GM19438 (cell line): ENCODE results near the gene MED12L.

Experiments
- ATAC-seq: cut with Tn5 transposase; IDR thresholded peaks from one replicate; pipeline ENCODE4 v1.9.1; 2021; ENCODE audit warnings: low read depth; ENCODE audit not compliant: unreplicated experiment

The MED12L gene

DNA sequence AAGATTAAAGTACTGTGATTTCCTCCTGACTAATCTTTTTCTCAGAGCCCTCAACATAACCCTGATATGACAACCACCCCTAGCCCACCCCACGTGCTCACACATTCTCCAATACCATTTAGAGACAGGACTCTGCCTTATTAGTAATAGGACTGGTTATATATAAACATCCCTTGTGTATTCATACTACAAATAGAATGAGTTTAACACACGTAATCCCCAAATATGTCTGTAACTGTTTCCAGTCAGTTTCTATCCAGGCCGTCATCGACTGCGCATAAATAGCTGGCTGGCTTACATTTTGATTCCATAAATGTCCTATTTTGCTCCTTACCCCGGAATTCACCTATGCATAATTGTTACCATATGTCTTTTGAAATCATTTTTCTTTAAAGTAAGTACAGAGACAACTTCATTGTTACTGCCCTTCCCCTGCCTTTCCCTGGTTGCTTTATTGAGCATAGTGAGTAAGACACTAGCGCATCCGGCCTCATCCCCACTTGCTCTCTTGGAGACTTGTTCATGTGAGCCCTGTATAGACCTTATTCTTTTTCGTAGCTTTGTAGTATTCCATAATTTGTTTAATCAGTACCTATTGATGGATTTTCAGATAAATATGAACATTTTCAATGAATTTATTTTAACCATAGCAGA lies 196.3 kb downstream of the MED12L start:
- ATAC-seq: no peak

- no peak for ATAC-seq
These were observed 197.5 kb downstream of the MED12L start for GRCh38 chr3:151282921-151283320.

DNA sequence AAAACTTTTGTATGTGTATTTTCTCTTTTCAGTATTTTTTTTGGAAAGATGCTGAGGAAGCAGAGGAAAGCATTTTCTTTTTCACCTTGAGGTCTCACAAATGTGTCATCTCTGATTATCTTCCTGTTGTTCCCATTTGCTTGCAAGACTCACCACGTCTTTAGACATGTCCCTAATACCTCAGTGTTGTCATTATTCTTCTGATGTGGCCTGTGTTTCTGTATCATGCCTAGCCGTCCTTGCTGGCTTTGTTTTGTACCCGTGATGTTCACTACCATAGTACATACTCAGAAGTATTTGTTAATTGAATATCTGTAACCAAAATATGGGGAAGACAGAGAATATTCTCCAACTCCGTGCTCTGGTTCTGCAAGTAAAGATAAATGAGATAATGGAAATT lies 197.9 kb downstream of the MED12L start:
- no peak for ATAC-seq

- no peak for ATAC-seq
These were observed 198.5 kb downstream of the MED12L start for GRCh38 chr3:151283907-151284461.

DNA sequence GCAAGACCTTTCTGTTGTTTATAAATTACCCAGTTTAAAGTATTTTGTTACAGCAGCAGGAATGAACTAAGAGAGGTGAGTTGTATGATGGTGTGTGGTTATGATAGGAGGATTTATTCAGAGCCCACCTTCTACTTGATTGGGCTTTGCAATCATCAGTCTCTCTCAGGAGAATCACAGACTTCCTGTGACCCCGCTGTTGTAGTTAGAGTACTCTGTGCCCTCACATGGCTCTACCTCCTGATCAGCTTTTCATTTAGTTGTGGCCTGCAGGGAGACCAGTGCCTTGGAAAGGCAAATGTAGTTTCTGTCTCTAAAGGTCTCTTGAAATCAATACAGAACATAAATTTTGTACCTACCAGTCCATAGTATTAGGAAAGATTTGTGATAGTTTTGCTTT lies 200.5 kb downstream of the MED12L start:
- ATAC-seq: no peak

DNA sequence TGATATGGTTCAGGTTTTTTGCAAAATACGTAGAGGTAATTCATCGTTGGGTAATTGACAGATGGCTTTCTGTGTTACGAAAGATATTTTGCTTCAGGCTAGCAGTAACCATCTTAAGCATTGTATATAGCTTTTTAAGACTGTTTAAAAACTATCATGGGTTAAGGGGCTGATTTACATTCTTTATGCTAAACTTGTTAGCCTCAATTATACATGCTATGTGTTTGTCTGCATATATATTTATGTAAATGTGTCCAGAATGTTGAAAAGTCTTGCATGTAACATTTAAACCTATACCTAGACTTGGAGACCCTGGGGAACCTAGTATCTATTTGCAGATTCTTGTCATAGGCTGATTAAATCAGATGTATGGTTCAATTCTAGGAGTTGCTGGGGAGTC lies 204.0 kb downstream of the MED12L start:
- ATAC-seq: no peak

GRCh38 chr3:151290673-151291072 lies 205.2 kb downstream of the MED12L start:
- no peak for ATAC-seq

- ATAC-seq: no peak
These were observed 207.7 kb downstream of the MED12L start for GRCh38 chr3:151293127-151293526.

GRCh38 chr3:151296226-151296625 lies 210.8 kb downstream of the MED12L start:
- ATAC-seq: no peak

- ATAC-seq: no peak
These were observed 212.0 kb downstream of the MED12L start for GRCh38 chr3:151297429-151297828.

- ATAC-seq: no peak
These were observed 213.5 kb downstream of the MED12L start for GRCh38 chr3:151299006-151299405.

DNA sequence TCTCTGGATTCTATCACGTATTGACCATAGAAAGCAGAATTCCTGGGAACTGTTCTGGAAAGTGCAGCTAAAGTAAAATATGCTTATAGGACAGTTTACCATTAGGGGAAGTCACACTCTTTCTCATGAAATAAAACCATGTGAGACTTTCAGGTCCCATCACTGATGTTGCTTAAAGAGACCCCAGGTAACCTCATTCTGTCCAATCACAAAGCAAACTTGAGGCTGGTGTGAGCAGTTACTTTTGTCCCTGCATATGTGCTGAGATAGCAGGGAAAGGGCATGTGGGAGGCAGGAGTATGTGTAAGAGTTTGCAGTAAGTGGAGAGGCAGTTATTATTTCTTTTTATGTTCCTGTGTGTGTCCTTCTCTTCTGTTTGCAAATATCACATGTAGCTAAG lies 215.1 kb downstream of the MED12L start:
- no peak for ATAC-seq

DNA sequence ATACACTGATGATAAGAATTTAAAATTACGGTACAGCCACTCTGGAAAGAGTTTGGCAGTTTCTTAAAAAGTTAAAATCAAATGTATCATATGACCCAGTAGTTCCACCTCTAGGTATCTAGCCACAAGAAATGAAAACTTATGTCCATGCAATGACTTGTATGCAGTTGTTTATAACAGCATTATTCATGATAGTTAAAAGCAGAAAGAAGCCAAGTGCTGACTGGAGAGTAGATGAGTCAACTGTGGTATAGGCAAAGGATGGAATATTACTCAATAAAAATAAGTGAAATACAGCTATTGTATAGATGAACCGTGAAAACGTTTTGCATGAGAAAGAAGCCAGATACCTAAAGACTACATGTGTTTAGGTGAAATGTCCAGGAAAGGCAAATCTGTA lies 216.3 kb downstream of the MED12L start:
- ATAC-seq: no peak

DNA sequence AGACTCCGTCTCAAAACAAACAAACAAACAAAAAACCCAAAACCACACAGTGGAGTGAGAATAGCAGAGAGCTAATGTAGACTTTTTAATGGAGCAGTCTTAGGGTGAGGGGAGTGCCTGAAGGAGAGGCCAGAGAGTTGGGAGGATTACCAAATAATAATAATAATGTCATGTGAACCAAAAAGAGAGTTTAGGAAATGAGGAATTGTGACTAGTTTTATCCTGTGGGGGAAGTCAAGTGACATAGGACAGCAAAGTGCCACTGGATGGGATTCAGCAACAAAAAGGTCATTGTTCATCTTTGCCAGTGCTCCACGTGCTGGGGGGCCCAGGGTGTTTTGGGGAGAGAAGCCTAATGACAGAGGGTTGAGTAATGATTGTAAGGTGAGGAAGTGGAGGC lies 218.3 kb downstream of the MED12L start:
- ATAC-seq: no peak

GRCh38 chr3:151305060-151305774 lies 219.8 kb downstream of the MED12L start:
- ATAC-seq: no peak

GRCh38 chr3:151305775-151306151 lies 220.3 kb downstream of the MED12L start:
- no peak for ATAC-seq

DNA sequence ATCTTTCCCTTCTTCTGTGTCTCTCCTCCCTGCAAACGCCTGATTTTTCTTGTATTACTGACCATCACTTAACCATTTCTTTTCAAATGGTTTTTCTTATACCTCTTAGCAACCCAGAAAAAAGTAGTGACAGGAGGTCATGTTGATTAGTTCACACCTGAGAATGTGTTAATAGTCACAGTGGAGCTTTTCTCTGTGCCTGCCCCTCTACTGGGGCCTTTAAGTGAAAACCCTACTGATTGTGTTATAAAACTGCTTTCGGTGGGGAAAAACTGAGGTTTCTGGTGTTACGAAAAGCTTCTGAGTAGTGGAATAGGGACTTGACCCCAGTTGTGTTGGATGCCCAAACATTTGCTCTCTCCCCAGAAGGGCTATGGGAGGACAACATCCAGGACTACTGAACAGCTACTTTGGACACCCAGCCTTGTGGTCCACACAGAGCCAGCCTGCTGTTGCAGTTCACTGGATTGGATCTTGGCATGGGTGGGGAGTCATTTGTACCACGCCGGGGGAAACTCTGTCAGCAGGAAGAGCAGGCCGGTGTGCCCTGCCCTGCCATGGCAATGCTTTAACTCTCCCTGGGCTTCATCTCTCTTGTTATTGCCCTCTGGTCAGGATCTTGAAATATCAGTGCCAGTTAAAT lies 220.8 kb downstream of the MED12L start:
- no peak for ATAC-seq

GRCh38 chr3:151307131-151307530 lies 221.7 kb downstream of the MED12L start:
- ATAC-seq: no peak

DNA sequence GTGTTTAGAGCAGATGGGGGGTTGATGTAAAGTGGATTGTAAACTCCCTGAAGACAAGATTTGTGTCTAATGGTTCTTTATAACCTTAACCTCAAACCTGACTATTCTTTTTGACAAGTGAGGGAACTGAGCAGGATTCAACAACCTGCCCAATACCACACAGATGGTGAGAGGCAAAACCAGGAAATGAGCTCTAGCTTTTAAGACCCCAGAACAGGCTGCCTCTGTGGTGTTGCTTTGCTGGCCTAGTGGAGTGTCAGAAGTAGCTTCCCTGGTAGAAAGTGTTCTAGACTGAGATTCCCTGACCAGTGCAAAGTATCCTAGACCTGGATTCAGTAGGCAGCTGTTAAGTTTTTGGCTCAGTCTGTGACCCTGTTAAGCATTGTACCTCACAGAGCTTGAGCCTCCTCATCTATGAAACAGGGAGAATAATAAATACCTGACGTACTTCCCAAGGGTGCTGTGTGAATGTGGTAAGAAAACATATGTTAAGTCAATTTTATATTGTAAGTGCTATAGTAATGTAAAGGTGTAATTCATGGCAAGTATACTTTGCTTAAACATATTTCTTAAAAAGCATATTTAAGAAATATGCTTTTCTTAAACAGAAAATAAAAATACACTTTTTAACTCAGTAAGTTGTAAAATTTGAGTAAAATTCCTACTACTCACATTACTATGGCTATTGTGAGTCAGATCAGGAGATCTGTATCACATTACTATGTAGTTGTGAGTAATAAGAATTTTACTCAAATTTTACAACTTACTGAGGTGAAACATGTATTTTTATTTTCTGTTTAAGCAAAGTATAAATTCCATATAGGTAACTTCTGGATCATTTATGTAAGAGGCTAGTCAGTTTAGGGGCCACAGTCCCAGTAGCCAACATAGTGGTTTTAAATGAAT lies 222.4 kb downstream of the MED12L start:
- no peak for ATAC-seq

DNA sequence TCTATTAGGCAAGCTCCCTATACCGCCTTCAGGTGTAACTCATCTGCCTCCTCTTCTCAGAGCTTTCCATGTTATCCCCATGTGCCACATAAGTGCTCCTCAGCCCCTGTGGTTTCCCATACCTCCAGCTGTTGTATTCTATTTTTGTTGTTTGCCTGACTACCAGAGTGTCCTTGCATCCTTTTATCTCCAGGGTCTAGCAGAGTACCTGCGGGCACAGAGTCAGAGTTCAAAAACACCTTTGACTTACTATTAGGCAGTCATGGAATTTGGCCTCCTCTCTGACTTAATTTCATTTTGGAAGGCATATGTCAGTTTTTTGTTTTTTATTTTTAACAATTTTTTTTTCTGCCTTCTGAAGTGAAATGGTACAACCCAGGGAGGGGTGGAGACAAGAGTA lies 224.1 kb downstream of the MED12L start:
- no peak for ATAC-seq

DNA sequence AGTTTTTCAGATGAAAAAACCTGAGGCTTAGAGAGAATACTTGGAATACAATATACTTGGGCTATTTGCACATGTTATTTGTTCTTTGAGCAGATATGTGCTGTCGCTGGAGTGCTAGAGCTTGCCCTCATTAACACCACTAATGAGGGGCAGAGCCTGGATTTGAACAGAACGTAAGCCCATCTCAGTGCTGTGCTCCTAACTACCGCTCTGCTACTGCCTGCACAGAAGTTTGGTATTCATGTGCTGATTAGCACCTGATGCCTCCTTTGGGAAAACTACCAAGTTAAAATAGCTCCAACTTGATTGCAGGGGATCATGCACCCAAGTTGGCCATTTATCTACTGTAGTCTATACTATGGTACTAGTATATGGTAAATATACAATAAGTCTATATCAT lies 227.5 kb downstream of the MED12L start:
- ATAC-seq: no peak
